Measurements from ENCODE around the gene MYH14.

The MYH14 gene

GRCh38 chr19:50261446-50261970, 58.1 kb downstream of the MYH14 start:
- no peak for DNase-seq (ENCODE audit: low spot score)

- DNase-seq (ENCODE audit: low spot score): no peak
Observed at GRCh38 chr19:50263176-50263575, 59.8 kb downstream of the MYH14 start.

- DNase-seq (ENCODE audit: low spot score): no peak
Observed at GRCh38 chr19:50264483-50265186, 61.2 kb downstream of the MYH14 start.

- no peak for DNase-seq (ENCODE audit: low spot score)
Observed at GRCh38 chr19:50266041-50266440, 62.6 kb downstream of the MYH14 start.

GRCh38 chr19:50266896-50267295, 63.5 kb downstream of the MYH14 start:
- DNase-seq (ENCODE audit: low spot score): no peak

GRCh38 chr19:50268041-50268440, 64.6 kb downstream of the MYH14 start:
- no peak for DNase-seq (ENCODE audit: low spot score)

GRCh38 chr19:50268501-50268900, 65.1 kb downstream of the MYH14 start:
- no peak for DNase-seq (ENCODE audit: low spot score)

- DNase-seq (ENCODE audit: low spot score): no peak
Observed at GRCh38 chr19:50269653-50270052, 66.2 kb downstream of the MYH14 start.

GRCh38 chr19:50272263-50272897, 69.0 kb downstream of the MYH14 start:
- no peak for DNase-seq (ENCODE audit: low spot score)

- DNase-seq (ENCODE audit: low spot score): no peak
Observed at GRCh38 chr19:50273821-50274220, 70.4 kb downstream of the MYH14 start.

- no peak for DNase-seq (ENCODE audit: low spot score)
Observed at GRCh38 chr19:50275577-50276368, 72.4 kb downstream of the MYH14 start.

GRCh38 chr19:50276370-50277063, 73.1 kb downstream of the MYH14 start:
- no peak for DNase-seq (ENCODE audit: low spot score)

- DNase-seq (ENCODE audit: low spot score): no peak
Observed at GRCh38 chr19:50277966-50278580, 74.7 kb downstream of the MYH14 start.

GRCh38 chr19:50280074-50280473, 76.7 kb downstream of the MYH14 start:
- no peak for DNase-seq (ENCODE audit: low spot score)

GRCh38 chr19:50280983-50281382, 77.6 kb downstream of the MYH14 start:
- no peak for DNase-seq (ENCODE audit: low spot score)

- DNase-seq (ENCODE audit: low spot score): no peak
Observed at GRCh38 chr19:50281491-50281890, 78.1 kb downstream of the MYH14 start.

- DNase-seq (ENCODE audit: low spot score): no peak
Observed at GRCh38 chr19:50285833-50286232, 82.4 kb downstream of the MYH14 start.

- DNase-seq (ENCODE audit: low spot score): no peak
Observed at GRCh38 chr19:50286443-50286842, 83.0 kb downstream of the MYH14 start.

- no peak for DNase-seq (ENCODE audit: low spot score)
Observed at GRCh38 chr19:50287331-50287730, 83.9 kb downstream of the MYH14 start.

GRCh38 chr19:50288954-50289353, 85.5 kb downstream of the MYH14 start:
- DNase-seq (ENCODE audit: low spot score): no peak

GRCh38 chr19:50290011-50290410, 86.6 kb downstream of the MYH14 start:
- DNase-seq (ENCODE audit: low spot score): no peak

GRCh38 chr19:50290775-50291174, 87.4 kb downstream of the MYH14 start:
- DNase-seq (ENCODE audit: low spot score): no peak

All from RKO (cell line).